ENCODE measurements around the gene PHOSPHO2. TPM values are rescaled to one million over a fixed set of nuclear protein-coding genes. Genes with fewer than 3 reads are reported as not detected.

Gene PHOSPHO2
- total RNA-seq, 2 donors from 2014 or later, result 5.3 to 7.0 TPM

DNA sequence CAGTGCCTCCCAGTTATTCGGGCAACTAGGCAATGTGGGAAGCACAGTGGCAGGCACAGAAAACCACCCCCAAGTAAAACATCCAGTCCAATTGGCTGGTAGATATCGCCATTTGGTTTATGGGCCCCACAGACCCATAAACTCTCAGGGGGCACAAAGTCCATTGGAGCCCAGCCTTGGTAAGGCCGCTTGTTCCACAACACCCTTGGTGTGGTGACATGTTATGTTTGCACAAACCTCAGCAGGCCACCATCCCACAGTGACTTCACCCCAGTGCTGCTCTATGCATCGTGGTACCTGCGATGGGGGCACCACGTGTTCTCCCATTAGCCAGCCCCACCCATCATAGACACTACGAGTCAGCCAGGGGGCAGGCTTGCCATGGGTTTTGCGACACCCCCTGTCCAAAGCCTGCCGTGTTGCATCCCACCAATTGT lies 18.5 kb downstream of the PHOSPHO2 start:
- peak; percentile 89 for DNase-seq
- Histone ChIP-seq H3K9ac (ENCODE audit: low read depth in 2 of 2, low read length in 2 of 2) (peak overlapping the region in 1 of 2 donors; percentile 69), H3K4me3 (no peak overlapping the region), H3K27me3 (no peaks in the 10 kb centered on the region), H3K27ac (peak overlapping the region; percentile 75), H3K4me1 (peaks cover 26% of the 10 kb centered on the region), H3K36me3 (no peaks in the 10 kb centered on the region), H3K9me3 (no peaks in the 10 kb centered on the region)
- intact Hi-C loops (cut with DNase I), result no loop called here
- TF ChIP-seq, protein P1, sequence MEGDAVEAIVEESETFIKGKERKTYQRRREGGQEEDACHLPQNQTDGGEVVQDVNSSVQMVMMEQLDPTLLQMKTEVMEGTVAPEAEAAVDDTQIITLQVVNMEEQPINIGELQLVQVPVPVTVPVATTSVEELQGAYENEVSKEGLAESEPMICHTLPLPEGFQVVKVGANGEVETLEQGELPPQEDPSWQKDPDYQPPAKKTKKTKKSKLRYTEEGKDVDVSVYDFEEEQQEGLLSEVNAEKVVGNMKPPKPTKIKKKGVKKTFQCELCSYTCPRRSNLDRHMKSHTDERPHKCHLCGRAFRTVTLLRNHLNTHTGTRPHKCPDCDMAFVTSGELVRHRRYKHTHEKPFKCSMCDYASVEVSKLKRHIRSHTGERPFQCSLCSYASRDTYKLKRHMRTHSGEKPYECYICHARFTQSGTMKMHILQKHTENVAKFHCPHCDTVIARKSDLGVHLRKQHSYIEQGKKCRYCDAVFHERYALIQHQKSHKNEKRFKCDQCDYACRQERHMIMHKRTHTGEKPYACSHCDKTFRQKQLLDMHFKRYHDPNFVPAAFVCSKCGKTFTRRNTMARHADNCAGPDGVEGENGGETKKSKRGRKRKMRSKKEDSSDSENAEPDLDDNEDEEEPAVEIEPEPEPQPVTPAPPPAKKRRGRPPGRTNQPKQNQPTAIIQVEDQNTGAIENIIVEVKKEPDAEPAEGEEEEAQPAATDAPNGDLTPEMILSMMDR (IDR thresholded peaks at IDR 0.05), result no peak

DNA sequence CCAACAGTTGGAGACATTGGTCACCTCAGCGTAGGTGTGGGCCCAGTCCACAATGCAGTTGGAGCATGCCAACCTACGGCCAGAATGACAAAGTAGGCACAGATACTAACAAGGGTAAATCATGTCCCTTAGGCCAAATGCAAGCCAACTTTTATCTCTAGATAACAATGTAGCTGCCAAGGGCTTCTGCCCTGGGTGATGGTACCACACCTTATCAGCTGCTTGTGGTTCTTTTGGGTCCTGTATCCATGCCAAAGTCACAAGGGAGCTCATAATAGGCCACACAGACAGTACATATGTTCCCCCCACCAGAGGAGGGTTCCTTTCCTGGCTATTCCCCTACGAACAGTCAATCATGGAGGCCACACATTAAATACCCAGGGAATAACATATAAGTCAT lies 19.1 kb downstream of the PHOSPHO2 start:
- Histone ChIP-seq H3K27me3 (no peaks in the 10 kb centered on the region), H3K36me3 (no peaks in the 10 kb centered on the region), H3K4me3 (no peak overlapping the region), H3K9ac (ENCODE audit: low read depth in 2 of 2, low read length in 2 of 2) (no peak overlapping the region), H3K9me3 (no peaks in the 10 kb centered on the region), H3K4me1 (peaks cover 26% of the 10 kb centered on the region), H3K27ac (peak overlapping the region; percentile 25)
- DNase-seq, result no peak
- intact Hi-C loops (cut with DNase I), result no loop called here
- TF ChIP-seq, protein P1 (IDR thresholded peaks at IDR 0.05), result no peak

DNA sequence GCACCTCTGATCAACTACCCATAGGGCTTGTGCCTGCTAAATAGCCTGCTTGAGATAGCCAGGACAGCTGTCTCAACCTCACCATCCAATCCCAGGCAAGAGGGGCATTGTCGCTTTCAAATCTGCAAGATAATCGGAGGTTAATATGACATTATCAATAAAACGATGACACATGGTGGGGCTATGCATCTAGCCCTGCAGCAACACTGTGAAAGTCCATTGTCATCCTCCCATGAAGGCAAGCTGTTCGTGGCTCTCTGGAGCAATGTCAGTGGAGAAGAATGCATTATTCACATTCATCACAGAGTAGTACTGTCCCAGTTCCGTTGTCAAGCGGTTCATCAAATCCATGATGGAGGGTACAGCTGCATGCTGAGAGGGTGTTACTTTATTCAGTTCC lies 20.4 kb downstream of the PHOSPHO2 start:
- no peaks in the 10 kb centered on the region for H3K27me3 ChIP-seq
- H3K4me1 ChIP-seq, result peaks cover 26% of the 10 kb centered on the region
- peak overlapping the region; percentile 75 for H3K27ac ChIP-seq
- H3K9me3 ChIP-seq, result no peaks in the 10 kb centered on the region
- H3K4me3 ChIP-seq, result no peak overlapping the region
- DNase-seq, result no peak
- intact Hi-C loops (cut with DNase I), result no loop called here
- H3K9ac ChIP-seq (ENCODE audit: low read depth in 2 of 2, low read length in 2 of 2), result no peak overlapping the region
- H3K36me3 ChIP-seq, result no peaks in the 10 kb centered on the region
- TF ChIP-seq, protein P1 (IDR thresholded peaks at IDR 0.05), result no peak

DNA sequence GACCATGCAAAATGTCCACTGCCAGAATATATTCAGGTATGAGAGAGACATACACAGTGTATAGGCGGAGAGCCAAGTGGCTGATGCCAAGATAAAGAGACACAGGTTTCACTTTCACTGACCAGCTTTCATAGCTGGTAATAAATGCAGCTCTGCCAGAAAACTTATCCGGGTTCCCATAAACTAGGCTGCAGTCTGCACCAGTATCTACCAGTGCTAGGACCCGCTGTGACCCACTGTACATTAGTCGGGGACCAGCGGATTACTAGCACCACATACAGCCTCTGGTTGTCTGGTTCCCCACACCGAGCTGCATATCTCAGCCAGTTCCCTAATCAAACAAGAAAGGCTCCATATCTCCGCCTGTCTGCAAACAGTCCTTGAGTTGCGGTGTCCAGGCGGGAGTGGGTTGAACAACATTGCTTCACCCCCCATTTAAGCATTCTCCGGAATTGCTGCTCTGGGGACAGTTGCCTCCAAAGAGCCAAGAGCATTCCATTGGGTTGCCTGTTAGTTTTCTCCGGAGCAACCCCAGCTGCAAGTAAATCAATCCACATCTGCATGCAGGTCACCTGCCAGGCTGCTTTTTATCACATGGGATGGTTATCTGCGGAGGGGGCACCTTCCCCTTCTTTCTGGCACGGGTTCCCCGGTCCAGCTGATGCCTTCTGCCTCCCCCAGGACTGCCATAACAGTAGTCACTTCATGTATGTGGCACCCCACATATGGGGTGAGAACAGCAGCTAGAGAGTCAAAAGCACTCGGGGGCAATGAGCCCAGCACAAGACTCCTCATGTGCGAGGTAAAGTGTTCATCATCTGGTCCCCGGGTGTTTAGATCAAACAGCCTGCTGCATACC lies 21.3 kb downstream of the PHOSPHO2 start:
- peaks cover 26% of the 10 kb centered on the region for H3K4me1 ChIP-seq
- peak overlapping the region; percentile 75 for H3K27ac ChIP-seq
- TF ChIP-seq, protein P1 (IDR thresholded peaks at IDR 0.05), result no peak
- H3K9ac ChIP-seq (ENCODE audit: low read depth in 2 of 2, low read length in 2 of 2), result peak overlapping the region in 1 of 2 donors; percentile 36
- no peaks in the 10 kb centered on the region for H3K9me3 ChIP-seq
- peak overlapping the region; percentile 22 for H3K4me3 ChIP-seq
- intact Hi-C loops (cut with DNase I), result no loop called here
- H3K36me3 ChIP-seq, result no peaks in the 10 kb centered on the region
- peak; percentile 82 for DNase-seq
- no peaks in the 10 kb centered on the region for H3K27me3 ChIP-seq

DNA sequence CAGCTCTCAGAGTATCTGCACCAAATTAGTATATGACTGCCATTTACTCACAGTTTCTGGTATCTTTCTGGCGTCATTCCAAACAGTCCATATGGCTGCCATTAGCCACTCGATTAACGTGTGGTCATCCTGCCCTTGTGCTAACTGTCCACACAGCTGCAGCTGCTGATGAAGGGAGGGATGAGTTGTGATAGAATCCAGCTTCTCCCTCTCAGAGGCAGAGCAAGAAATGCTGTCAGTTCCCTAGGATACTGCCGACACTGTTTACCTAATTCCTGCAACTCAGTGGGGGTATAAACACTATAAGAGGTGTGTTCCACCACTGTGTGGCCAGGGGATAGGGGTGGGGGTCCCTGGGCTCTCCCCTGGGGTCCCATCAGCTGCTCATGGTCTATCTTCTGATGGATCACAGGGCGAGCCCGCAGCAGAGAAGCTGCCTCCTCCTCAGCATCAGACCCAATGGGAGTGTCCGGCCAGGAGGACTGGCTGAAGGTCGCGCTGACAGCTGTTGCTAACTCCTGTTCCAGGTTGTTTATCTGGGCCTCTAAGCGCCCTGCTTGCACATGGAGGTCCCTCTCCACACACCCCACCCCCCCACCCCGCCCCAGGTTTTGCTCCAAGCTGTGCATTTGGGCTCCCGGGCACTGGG lies 22.1 kb downstream of the PHOSPHO2 start:
- peak; percentile 65 for DNase-seq
- Histone ChIP-seq H3K9me3 (no peaks in the 10 kb centered on the region), H3K4me1 (peaks cover 24% of the 10 kb centered on the region), H3K27me3 (no peaks in the 10 kb centered on the region), H3K9ac (ENCODE audit: low read depth in 2 of 2, low read length in 2 of 2) (peak overlapping the region in 1 of 2 donors; percentile 36), H3K4me3 (no peak overlapping the region), H3K27ac (peak overlapping the region; percentile 75), H3K36me3 (no peaks in the 10 kb centered on the region)
- TF ChIP-seq, protein P1 (IDR thresholded peaks at IDR 0.05), result no peak
- intact Hi-C loops (cut with DNase I), result no loop called here
